K562 (cell line): ENCODE results near the gene MEA1. TPM values are rescaled to one million over a fixed set of nuclear protein-coding genes. Genes with fewer than 3 reads are reported as not detected.

Source experiments
- ATF1 ChIP-seq, 2 experiments: fragments of 450-650 bp in 1 of 2; IDR thresholded peaks; 2 replicates each; pipeline ENCODE4 v1.6.1; 2016; ENCODE audit warnings: missing compliant biosample characterization in 1 of 2, missing genetic modification characterization in 1 of 2
- CTBP1 ChIP-seq: fragments of 450-650 bp; IDR thresholded peaks from 2 replicates; pipeline ENCODE4 v1.6.1; 2016; ENCODE audit warnings: borderline replicate concordance
- CXXC5 ChIP-seq: fragments of 250-450 bp; sonication (Bioruptor Pico); IDR thresholded peaks from 2 replicates; pipeline ENCODE4 v1.8.0; 2022; ENCODE audit warnings: inconsistent platforms, mild to moderate bottlenecking, moderate library complexity
- ELF1 ChIP-seq: fragments of 200-800 bp; sonication (Bioruptor generic); IDR thresholded peaks from 2 replicates; pipeline ENCODE4 v1.6.1; 2016; ENCODE audit warnings: missing genetic modification characterization, missing compliant biosample characterization
- MAX ChIP-seq: sonication (generic); formaldehyde crosslinking; IDR thresholded peaks from 2 replicates; pipeline ENCODE4 v1.9.0; 2022; ENCODE audit warnings: mild to moderate bottlenecking, missing genetic modification reagents
- MEIS2 ChIP-seq: fragments of 450-650 bp; IDR thresholded peaks from 2 replicates; pipeline ENCODE4 v1.6.1; 2014; ENCODE audit warnings: mild to moderate bottlenecking; ENCODE audit not compliant: partially characterized antibody
- PHF20 ChIP-seq: fragments of 450-650 bp; IDR thresholded peaks from 2 replicates; pipeline ENCODE4 v1.6.1; 2018; ENCODE audit not compliant: partially characterized antibody
- PHF8 ChIP-seq: fragments of 200-600 bp; sonication (generic); IDR thresholded peaks from 2 replicates; pipeline ENCODE4 v1.6.1; 2012; ENCODE audit warnings: mixed run types, mild to moderate bottlenecking, inconsistent platforms, low read length, moderate library complexity, borderline replicate concordance
- PRMT5 ChIP-seq: sonication (generic); formaldehyde crosslinking; IDR thresholded peaks from 2 replicates; pipeline ENCODE4 v1.5.0; 2020; ENCODE audit warnings: missing genetic modification reagents
- RBM25 ChIP-seq: fragments of 200-400 bp; formaldehyde crosslinking; IDR thresholded peaks from 2 replicates; pipeline ENCODE4 v1.6.1; 2018; ENCODE audit warnings: low read length, low read depth, moderate library complexity; ENCODE audit not compliant: severe bottlenecking
- RFX5 ChIP-seq: IDR thresholded peaks from 2 replicates; pipeline ENCODE4 v1.6.1; 2011; ENCODE audit warnings: low read depth, mild to moderate bottlenecking, improper control_type of control experiment, low read length
- TAF15 ChIP-seq: fragments of 200-400 bp; formaldehyde crosslinking; IDR thresholded peaks from 2 replicates; pipeline ENCODE4 v1.6.1; 2017; ENCODE audit warnings: mild to moderate bottlenecking, low read depth, low read length, moderate library complexity
- THAP12 ChIP-seq: fragments of 250-450 bp; sonication (Bioruptor Pico); IDR thresholded peaks from 2 replicates; pipeline ENCODE4 v1.9.0; 2021; ENCODE audit warnings: mild to moderate bottlenecking, inconsistent platforms
- ZBTB17 ChIP-seq: fragments of 450-650 bp; formaldehyde crosslinking; IDR thresholded peaks from 2 replicates; pipeline ENCODE4 v1.4.0; 2020; ENCODE audit warnings: mild to moderate bottlenecking
- ZNF41 ChIP-seq: fragments of 250-450 bp; sonication (Bioruptor Pico); conservative IDR thresholded peaks from 2 replicates; pipeline ENCODE4 v1.4.0; 2020; ENCODE audit warnings: mild to moderate bottlenecking
- ZNF766 ChIP-seq: fragments of 200-800 bp; sonication (Bioruptor generic); conservative IDR thresholded peaks from 2 replicates; pipeline ENCODE4 v1.6.1; 2016; ENCODE audit warnings: missing genetic modification characterization, missing compliant biosample characterization
- polyA plus RNA-seq, 8 experiments: library from polyadenylated mRNA; depleted of rRNA in 4 of 8; stranded (reverse) in 5 of 8; unstranded in 3 of 8; fragments of >200 nt; fragmentation: Nextera tagmentation in 2 of 8; fragmentation: Illumina TruSeq in 1 of 8; extraction: Ambion mirVana in 2 of 8; extraction: Trizol in 1 of 8; gene quantifications; 2 replicates each; pipeline versions ENCODE4 v1.2.1 to v1.2.3, GENCODE V29; 2011 to 2014; ENCODE audit warnings: inconsistent platforms in 1 of 8, missing spikeins in 1 of 8
- total RNA-seq, 7 experiments: library from RNA; depleted of rRNA in 6 of 7; stranded (reverse); fragments of >200 nt in 6 of 7; fragmentation: Illumina TruSeq in 2 of 7; extraction: Trizol in 2 of 7; gene quantifications; 2 replicates each; pipeline versions ENCODE4 v1.2.1 to v1.2.3, GENCODE V29; 2011 to 2021; ENCODE audit warnings: low replicate concordance in 1 of 7
- TF ChIP-seq, protein P1 (sequence below), 2 experiments: fragments of 450-650 bp in 1 of 2; sonication (generic) in 1 of 2; formaldehyde crosslinking in 1 of 2; IDR thresholded peaks in 1 of 2; conservative IDR thresholded peaks in 1 of 2; 2 replicates each; pipeline versions ENCODE4 v1.6.1 to v1.8.1; 2016 to 2023; ENCODE audit warnings: mild to moderate bottlenecking in 2 of 2, moderate library complexity in 2 of 2, inconsistent platforms in 1 of 2, missing genetic modification reagents in 1 of 2
- TF ChIP-seq, protein P2 (sequence below): fragments of 250-450 bp; sonication (Bioruptor Pico); IDR thresholded peaks from 2 replicates; pipeline ENCODE4 v1.5.0; 2020; ENCODE audit warnings: mild to moderate bottlenecking

The MEA1 gene
- total and polyA plus RNA-seq, 9 of the 15 experiments (the other 6 are each of a cell fraction or from before 2014, with no cell fraction given): 86.8 to 210 (median 152) TPM

GRCh38 chr6:42984001-42984923 is 29.5 kb downstream of the MEA1 start, which contains the start of gene PPP2R5D (continued):
- no peak for TF ChIP-seq ELF1 (tag)
- no peak for TF ChIP-seq THAP12 (CRISPR knock-in tag)
- TF ChIP-seq PHF8: peak; percentile 89; the same call in 1 of the 2 replicates
- TF ChIP-seq ZNF41 (CRISPR knock-in tag): no peak
- peak; percentile 58; the same call in 1 of the 2 replicates for TF ChIP-seq CTBP1
- no peak for TF ChIP-seq TAF15
- TF ChIP-seq PHF20: peak; percentile 27
- peak; percentile 65 for TF ChIP-seq CXXC5 (CRISPR knock-in tag)
- TF ChIP-seq RBM25: peak; percentile 68
- no peak for TF ChIP-seq PRMT5 (CRISPR knock-in tag)
- no peak for TF ChIP-seq ATF1 (CRISPR knock-in tag; IDR thresholded peaks at IDR 0.05)
- TF ChIP-seq ATF1 (tag; IDR thresholded peaks at IDR 0.05): peak; percentile 79
- peak; percentile 50 for TF ChIP-seq MEIS2
- TF ChIP-seq ZNF766 (CRISPR knock-in tag): no peak
- TF ChIP-seq, protein P1, sequence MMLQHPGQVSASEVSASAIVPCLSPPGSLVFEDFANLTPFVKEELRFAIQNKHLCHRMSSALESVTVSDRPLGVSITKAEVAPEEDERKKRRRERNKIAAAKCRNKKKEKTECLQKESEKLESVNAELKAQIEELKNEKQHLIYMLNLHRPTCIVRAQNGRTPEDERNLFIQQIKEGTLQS (IDR thresholded peaks at IDR 0.05): no peak
- TF ChIP-seq, protein P1 (CRISPR knock-in tag; conservative IDR thresholded peaks at IDR 0.05): peak; percentile 73; the same call in 1 of the 2 replicates
- TF ChIP-seq MAX (CRISPR knock-in tag): no peak
- TF ChIP-seq RFX5: peak; percentile 99
- 0 out of 2 replicates have a peak, but pooled peaks have one; percentile 44 for TF ChIP-seq ZBTB17
- TF ChIP-seq, protein P2, sequence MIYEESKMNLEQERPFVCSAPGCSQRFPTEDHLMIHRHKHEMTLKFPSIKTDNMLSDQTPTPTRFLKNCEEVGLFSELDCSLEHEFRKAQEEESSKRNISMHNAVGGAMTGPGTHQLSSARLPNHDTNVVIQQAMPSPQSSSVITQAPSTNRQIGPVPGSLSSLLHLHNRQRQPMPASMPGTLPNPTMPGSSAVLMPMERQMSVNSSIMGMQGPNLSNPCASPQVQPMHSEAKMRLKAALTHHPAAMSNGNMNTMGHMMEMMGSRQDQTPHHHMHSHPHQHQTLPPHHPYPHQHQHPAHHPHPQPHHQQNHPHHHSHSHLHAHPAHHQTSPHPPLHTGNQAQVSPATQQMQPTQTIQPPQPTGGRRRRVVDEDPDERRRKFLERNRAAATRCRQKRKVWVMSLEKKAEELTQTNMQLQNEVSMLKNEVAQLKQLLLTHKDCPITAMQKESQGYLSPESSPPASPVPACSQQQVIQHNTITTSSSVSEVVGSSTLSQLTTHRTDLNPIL (CRISPR knock-in tag): no peak
